ENCODE measurements around the gene MNT. TPM values are rescaled to one million over a fixed set of nuclear protein-coding genes. Genes with fewer than 3 reads are reported as not detected.

MNT gene
- total and polyA plus RNA-seq, 10 donors: 2.8 to 38.5 (median 27.9) TPM

DNA sequence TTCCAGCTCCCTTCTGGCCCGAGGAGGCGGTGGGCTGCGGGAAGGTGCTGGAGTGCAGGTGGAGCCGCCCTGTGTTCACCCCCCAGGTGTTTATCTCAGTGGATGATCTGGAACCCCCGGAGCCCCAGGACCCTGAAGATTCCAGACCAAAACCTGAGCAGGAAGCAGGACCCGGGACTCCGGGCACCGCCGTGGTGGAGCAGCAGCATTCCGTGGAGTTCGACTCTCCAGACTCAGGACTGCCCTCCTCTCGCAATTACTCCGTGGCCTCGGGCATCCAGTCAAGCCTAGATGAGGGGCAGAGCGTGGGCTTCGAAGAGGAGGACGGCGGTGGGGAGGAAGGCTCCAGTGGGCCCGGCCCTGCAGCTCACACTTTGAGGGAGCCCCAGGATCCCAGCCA lies 25.5 kb downstream of the MNT start:
- Histone ChIP-seq H3K27me3 (replicated peaks in 1 of 7) (no peaks in the 10 kb centered on the region), H3K36me3 (peaks cover 0 to 100% (median 72%) of the 10 kb centered on the region in 6 donors), H3K4me1 (peaks cover 0 to 4% (median 1%) of the 10 kb centered on the region in 6 donors), H3K27ac (no peak overlapping the region), H3K9me3 (no peaks in the 10 kb centered on the region), H3K4me3 (no peak overlapping the region)
- no peak for DNase-seq
- TF ChIP-seq POLR2A (IDR thresholded peaks at IDR 0.05): no peak
- TF ChIP-seq, protein P1, sequence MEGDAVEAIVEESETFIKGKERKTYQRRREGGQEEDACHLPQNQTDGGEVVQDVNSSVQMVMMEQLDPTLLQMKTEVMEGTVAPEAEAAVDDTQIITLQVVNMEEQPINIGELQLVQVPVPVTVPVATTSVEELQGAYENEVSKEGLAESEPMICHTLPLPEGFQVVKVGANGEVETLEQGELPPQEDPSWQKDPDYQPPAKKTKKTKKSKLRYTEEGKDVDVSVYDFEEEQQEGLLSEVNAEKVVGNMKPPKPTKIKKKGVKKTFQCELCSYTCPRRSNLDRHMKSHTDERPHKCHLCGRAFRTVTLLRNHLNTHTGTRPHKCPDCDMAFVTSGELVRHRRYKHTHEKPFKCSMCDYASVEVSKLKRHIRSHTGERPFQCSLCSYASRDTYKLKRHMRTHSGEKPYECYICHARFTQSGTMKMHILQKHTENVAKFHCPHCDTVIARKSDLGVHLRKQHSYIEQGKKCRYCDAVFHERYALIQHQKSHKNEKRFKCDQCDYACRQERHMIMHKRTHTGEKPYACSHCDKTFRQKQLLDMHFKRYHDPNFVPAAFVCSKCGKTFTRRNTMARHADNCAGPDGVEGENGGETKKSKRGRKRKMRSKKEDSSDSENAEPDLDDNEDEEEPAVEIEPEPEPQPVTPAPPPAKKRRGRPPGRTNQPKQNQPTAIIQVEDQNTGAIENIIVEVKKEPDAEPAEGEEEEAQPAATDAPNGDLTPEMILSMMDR (IDR thresholded peaks at IDR 0.05 in 8 of 11, conservative IDR thresholded peaks at IDR 0.05 in 3 of 11): no peak
- no peak for TF ChIP-seq POLR2AphosphoS5 (IDR thresholded peaks at IDR 0.05)
- WGBS, 5 donors: 94 to 97% (median 95%) methylated on average over 13 to 19 of the region's 19 CpGs
- intact Hi-C loops (cut with DNase I; ENCODE audit: low total_unique reads): no loop called here

GRCh38 chr17:2374549-2375285 lies 26.1 kb downstream of the MNT start:
- H3K36me3 ChIP-seq: peaks cover 0 to 100% (median 68%) of the 10 kb centered on the region in 6 donors
- 79 to 89% (median 82%) methylated on average over 11 of the region's 11 CpGs for WGBS, 5 donors
- no peak overlapping the region for H3K4me3 ChIP-seq
- TF ChIP-seq, protein P1 (IDR thresholded peaks at IDR 0.05 in 8 of 11, conservative IDR thresholded peaks at IDR 0.05 in 3 of 11): no peak
- TF ChIP-seq POLR2AphosphoS5 (IDR thresholded peaks at IDR 0.05) (no peak), POLR2A (IDR thresholded peaks at IDR 0.05) (no peak)
- no peaks in the 10 kb centered on the region for H3K9me3 ChIP-seq
- DNase-seq: no peak
- H3K27me3 ChIP-seq (replicated peaks in 1 of 7): no peaks in the 10 kb centered on the region
- H3K27ac ChIP-seq: no peak overlapping the region
- intact Hi-C loops (cut with DNase I; ENCODE audit: low total_unique reads): no loop called here
- peaks cover 0 to 2% (median 0%) of the 10 kb centered on the region in 6 donors for H3K4me1 ChIP-seq

GRCh38 chr17:2373179-2373578 lies 27.7 kb downstream of the MNT start:
- peaks cover 0 to 17% (median 0%) of the 10 kb centered on the region in 6 donors for H3K4me1 ChIP-seq
- no peaks in the 10 kb centered on the region for H3K27me3 ChIP-seq (replicated peaks in 1 of 7)
- peaks cover 0 to 89% (median 55%) of the 10 kb centered on the region in 6 donors for H3K36me3 ChIP-seq
- no peak overlapping the region for H3K4me3 ChIP-seq
- H3K27ac ChIP-seq: no peak overlapping the region
- intact Hi-C loops (cut with DNase I; ENCODE audit: low total_unique reads): no loop called here
- WGBS, 5 donors: 93 to 97% (median 95%) methylated on average over 17 to 18 of the region's 18 CpGs
- DNase-seq: no peak
- H3K9me3 ChIP-seq: no peaks in the 10 kb centered on the region
- TF ChIP-seq POLR2A (IDR thresholded peaks at IDR 0.05): no peak
- peak in 1 of 3 donors; percentile 40 for TF ChIP-seq POLR2AphosphoS5 (IDR thresholded peaks at IDR 0.05)
- TF ChIP-seq, protein P1 (IDR thresholded peaks at IDR 0.05 in 8 of 11, conservative IDR thresholded peaks at IDR 0.05 in 3 of 11): no peak

DNA sequence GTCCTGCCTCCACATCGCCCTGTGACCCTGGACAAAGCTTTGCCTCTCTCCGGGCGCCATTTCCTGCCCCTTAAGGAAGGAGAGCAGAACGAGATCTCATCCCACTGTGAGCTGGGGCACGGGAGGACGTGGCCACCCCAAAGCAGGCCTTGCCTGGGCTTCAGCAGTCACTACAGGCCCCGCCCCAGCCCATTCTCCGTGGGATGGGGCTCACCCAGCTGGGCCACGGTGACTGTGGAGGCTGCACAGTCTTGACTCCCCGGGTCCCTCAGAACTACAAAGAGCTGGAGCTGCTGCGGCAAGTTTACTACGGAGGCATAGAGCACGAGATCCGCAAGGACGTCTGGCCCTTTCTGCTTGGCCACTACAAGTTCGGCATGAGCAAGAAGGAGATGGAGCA lies 28.2 kb downstream of the MNT start:
- intact Hi-C loops (cut with DNase I; ENCODE audit: low total_unique reads): no loop called here
- no peaks in the 10 kb centered on the region for H3K27me3 ChIP-seq (replicated peaks in 1 of 7)

More for the DNA sequence above, 28.2 kb downstream of the MNT start:
- no peak for DNase-seq
- Histone ChIP-seq H3K9me3 (no peaks in the 10 kb centered on the region), H3K36me3 (peaks cover 0 to 89% (median 51%) of the 10 kb centered on the region in 6 donors), H3K4me3 (no peak overlapping the region), H3K27ac (no peak overlapping the region), H3K4me1 (peaks cover 0 to 17% (median 0%) of the 10 kb centered on the region in 6 donors)
- 86 to 95% (median 91%) methylated on average over 7 to 16 of the region's 16 CpGs for WGBS, 5 donors
- TF ChIP-seq POLR2A (IDR thresholded peaks at IDR 0.05) (no peak), POLR2AphosphoS5 (IDR thresholded peaks at IDR 0.05) (no peak)
- TF ChIP-seq, protein P1 (IDR thresholded peaks at IDR 0.05 in 8 of 11, conservative IDR thresholded peaks at IDR 0.05 in 3 of 11): no peak

Measured in spleen (tissue), 11 donors.